Stimulated activated CD8-positive, alpha-beta memory T cell treated with anti-CD3 and anti-CD28 coated beads, Interleukin-12 subunit alpha, Interleukin-12 subunit beta, amount 100 ng/mL, for 1 hour (primary cell): Measurements from ENCODE around the gene MYH1.

Source experiments
- DNase-seq: peaks from one replicate; pipeline ENCODE4 v3.0.0-alpha.2; 2020; ENCODE audit warnings: low read depth

Gene MYH1

DNA sequence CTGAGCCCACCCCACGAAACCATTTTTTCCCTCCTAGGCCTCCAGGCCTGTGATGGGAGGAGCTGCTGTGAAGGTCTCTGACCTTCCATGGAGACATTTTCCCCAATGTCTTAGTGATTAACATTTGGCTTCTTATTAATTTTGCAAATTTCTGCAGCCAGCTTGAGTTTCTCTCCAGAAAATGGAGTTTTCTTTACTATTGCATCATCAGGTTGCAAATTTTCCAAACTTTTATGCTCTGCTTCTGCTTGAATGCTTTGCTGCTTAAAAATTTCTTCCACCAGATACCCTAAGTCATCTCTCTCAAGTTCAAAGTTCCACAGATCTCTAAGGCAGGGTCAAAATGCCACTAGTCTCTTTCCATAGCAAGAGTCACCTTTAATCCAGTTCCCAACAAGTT is 36.1 kb downstream of the MYH1 start:
- DNase-seq, result no peak

DNA sequence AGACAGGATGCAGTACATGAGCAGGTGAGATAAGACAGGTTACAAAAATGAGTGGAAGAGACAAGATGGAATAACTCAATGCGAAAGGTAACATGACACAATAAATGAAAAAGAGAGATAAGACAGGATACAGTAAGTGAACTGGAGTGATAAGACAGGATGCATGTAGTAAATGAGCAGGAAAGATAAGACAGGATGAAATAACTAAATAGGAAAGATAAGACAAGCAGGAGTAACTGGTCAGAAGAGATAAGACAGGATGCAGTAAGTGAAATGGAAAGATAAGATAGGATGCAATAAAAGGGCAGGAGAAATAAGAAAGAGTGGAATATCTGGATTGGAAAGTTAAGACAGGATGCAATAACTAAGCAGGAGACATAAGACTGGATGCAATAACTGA is 40.6 kb downstream of the MYH1 start:
- DNase-seq, result no peak

DNA sequence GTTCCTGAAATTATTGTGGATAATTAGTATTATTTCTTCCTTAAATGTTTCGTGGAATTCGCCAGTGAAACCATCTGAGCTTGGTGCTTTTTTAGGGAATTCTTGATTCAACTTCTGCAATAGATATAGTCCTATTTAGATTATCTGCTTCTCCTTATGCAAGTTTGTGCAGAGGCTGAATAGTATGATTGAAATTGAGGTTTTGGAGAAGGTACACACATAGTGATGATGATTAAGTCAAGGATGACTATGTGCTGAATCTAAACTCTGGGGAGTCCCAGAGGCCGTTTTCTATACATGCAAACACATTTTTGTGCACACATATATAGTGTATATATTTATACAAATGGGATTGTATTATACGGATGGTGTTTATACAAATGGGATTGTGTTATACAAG is 43.8 kb downstream of the MYH1 start:
- no peak for DNase-seq

DNA sequence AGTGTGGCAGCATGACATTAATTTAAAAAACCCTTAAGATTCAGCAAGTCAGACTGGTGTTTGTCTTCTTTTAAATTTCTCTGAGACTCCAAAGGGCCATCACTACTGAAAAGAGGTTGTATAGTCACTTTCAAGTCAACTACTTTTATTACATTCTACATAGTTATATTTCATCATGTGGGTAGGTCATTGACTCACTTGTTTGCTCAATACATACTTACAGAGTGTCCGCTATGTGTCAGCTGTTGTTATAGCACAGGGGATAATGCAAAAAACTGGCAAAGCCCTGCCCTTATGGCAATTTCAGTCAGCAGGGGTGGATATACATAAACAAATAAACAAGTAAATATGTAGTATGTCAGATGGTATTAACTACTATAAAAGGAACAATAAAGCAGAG is 46.5 kb downstream of the MYH1 start:
- DNase-seq, result no peak

DNA sequence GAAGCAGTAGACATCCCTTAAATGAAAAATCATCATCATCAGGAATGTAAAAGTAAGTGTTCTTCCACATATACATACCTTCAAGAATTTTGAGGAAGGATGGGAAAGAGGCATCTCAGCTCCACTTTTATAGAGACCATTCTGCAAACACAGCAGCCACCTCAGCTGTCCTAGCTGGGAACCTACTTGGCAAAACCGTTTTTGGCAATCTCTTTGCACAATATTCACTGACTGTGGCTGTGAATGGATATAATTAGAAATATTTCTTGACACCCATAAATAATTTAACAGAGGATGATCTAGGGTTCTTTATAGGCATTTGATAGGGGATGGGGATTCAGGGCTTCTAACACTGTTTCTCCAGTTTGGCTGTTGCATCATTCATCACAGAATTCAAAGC is 48.9 kb downstream of the MYH1 start, which contains the start of gene MYH4:
Gene MYH4 (minus strand): TSS at position 101 of the 400 bp plus-strand sequence. CDS start 2,814 bp downstream, outside the sequence.
- DNase-seq, result no peak

DNA sequence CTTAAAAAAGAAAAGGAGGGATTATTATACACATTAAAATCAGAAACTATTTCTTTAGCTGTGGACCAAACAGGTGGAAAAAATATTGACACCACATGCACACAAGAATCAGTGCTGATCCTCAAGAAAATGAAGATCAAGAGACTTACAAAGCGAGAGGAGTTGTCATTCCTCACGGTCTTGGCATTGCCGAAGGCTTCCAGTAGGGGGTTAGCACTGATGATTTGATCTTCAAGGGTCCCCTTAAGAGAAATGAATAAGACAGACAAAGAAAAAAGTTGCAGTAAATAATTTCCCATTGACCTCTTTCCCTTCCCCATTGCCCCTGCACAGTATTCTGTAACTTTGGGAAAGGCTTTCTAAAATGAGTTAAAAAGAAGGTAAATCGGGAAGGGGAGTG is 54.9 kb downstream of the MYH1 start:
- no peak for DNase-seq

DNA sequence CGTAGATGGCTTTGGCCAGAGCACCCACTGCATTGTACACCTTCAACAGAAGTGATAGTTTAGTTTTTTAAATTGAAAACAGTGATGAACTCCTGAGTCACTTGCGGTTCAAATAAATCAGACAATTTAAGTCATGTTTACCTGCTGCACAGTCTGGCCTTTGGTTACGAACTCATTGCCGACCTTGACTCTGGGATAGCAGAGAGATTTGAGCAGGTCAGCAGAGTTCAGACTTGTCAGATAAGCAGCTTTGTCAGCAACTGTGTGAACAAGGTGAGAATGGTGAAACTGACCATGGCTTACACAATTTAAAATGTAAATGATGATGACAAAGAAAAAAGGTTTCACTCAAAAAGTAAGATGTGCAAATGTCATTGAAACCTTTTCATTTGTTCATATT is 58.3 kb downstream of the MYH1 start:
- no peak for DNase-seq

DNA sequence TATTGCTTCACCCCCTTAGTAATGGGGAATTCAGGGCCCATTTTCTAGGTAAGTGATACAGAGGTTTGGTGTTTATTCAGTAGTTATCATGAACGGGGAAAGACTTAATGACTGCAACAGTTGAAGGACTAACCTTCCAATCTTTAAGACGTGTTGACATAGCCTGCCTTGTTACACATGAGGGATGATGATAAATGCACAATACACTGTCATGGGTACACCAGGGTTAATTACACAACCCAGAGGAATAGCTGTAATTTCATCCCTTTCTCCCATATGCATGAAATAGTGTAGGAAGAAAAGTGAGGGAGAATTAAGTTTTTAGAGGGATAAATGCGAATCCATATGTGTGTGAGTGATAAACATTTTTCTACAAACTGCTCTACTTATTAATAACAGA is 59.6 kb downstream of the MYH1 start:
- DNase-seq, result no peak

DNA sequence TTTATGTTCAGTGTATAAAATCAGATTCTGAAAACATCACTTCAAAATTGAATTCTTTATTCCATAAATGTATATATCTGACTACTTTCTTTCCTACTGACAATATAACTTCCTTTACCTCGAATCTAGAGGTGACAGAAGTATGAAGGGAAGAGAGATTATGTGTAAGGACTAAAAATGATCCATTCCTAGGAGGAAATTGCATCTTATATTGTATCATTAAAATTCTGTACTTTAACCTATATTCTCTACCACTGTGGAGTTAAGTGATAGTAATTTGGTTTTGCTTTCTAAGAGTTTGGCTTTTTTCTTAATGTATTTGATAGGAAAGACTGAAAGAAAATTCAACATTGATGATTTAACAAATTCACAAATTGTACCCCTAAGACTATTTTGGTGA is 60.4 kb downstream of the MYH1 start:
- DNase-seq, result no peak

DNA sequence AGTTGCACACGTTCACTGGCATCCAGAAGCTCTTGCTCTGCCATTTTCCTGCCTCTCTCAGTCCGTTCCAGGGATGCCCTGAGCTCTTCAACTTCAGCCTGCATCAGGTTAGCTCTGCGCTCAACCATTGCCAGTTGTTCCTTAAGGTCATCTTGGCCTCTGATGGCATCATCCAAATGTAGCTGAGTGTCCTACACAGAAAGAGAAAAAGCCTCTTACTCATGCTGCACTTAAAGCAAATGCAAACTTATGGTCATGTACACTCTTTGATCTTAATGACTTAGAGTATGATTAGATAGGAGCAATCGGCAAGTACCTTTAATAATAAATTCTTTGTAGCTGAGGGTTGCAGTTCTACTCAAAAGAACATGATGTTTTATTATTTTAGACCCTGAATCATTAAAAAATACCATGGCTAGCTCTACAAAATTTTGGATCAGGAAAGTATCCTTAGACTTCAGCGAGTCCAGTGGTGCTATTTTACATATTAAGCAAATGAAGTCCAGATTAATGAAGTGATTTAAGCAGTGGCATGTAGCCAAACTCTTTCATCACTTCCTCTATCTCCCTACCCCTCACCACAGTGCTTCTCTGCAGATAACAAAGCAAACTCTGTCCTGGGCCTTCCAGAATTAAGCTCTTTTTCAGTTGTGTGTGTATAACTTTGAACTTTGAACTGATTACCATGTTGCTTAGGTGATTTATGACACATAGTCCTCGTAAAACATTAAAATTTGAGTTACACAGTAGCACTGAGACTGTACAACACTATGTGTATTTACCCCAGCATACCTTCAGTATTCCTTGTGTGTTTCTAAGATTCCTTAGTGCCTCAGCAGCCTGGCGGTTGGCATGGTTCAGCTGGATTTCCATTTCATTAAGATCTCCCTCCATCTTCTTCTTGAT is 71.1 kb downstream of the MYH1 start:
- no peak for DNase-seq
